HFFc6 (cell line): ENCODE data around the gene AK3. TPM values are rescaled to one million over a fixed set of nuclear protein-coding genes. Genes with fewer than 3 reads are reported as not detected.
A peak's percentile ranks its signal among the peaks of the same experiment; 100 is the strongest.

Source experiments
- DNase-seq: peaks from one replicate; pipeline ENCODE4 v3.0.0-alpha.2; 2018
- H3K27ac Mint-ChIP-seq: 2 replicates; pipeline ENCODE4 v1.8.0; 2020; ENCODE audit warnings: mild to moderate bottlenecking, mixed read lengths
- H3K27me3 Mint-ChIP-seq: 2 replicates; pipeline ENCODE4 v1.8.0; 2021; ENCODE audit warnings: mild to moderate bottlenecking, moderate library complexity, mixed read lengths; ENCODE audit not compliant: insufficient read depth
- H3K36me3 Mint-ChIP-seq: 2 replicates; pipeline ENCODE4 v1.8.0; 2021; ENCODE audit warnings: low read depth, mixed read lengths
- H3K4me1 Mint-ChIP-seq: 2 replicates; pipeline ENCODE4 v1.8.0; 2020; ENCODE audit warnings: low read depth, mixed read lengths
- H3K4me3 Mint-ChIP-seq: 2 replicates; pipeline ENCODE4 v1.8.0; 2020; ENCODE audit warnings: mild to moderate bottlenecking, moderate library complexity, mixed read lengths
- H3K9me3 Mint-ChIP-seq: 2 replicates; pipeline ENCODE4 v1.8.0; 2020; ENCODE audit warnings: mild to moderate bottlenecking, mixed read lengths
- total RNA-seq, 6 experiments: library from RNA; stranded (reverse); fragmentation: NEBNext Ultra II Directional; extraction: Animal tissue kit (Norgen Biotek cat#: 25700); gene quantifications; 2 replicates in 1 of 6; 3 replicates in 5 of 6; pipeline ENCODE4 v1.2.3, GENCODE V29; 2021
- TF ChIP-seq, protein P1 (sequence below): fragments of 200-600 bp; sonication (generic); IDR thresholded peaks from 2 replicates; pipeline ENCODE4 v1.5.0; 2021; ENCODE audit warnings: antibody characterized with exemption, mild to moderate bottlenecking

Gene AK3
- total RNA-seq, 6 experiments from 2014 or later = 42.2 to 46.0 (median 43.5) TPM

DNA sequence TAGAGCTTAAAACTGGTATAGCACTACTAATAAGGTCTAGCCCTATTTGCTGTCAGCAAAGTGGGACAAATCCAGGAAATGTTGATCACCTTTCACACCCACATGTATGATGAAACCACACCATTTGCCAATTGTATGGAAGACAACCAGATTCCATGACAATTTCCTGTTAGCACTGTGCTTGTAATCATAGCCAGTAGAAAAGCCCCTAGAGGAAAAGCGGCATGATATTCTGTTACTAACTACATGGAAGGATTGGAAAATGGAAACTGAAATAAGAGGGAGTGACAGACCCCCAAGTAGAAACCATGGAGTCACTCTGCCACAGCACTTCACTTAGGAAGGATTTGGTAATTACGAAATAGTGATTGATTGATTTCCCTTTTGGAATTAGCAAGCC lies 75.6 kb downstream of the AK3 start:
- H3K27ac Mint-ChIP-seq = no peak overlapping the region
- H3K4me3 Mint-ChIP-seq = peak overlapping the region; percentile 89
- no peaks in the 10 kb centered on the region for H3K9me3 Mint-ChIP-seq

DNA sequence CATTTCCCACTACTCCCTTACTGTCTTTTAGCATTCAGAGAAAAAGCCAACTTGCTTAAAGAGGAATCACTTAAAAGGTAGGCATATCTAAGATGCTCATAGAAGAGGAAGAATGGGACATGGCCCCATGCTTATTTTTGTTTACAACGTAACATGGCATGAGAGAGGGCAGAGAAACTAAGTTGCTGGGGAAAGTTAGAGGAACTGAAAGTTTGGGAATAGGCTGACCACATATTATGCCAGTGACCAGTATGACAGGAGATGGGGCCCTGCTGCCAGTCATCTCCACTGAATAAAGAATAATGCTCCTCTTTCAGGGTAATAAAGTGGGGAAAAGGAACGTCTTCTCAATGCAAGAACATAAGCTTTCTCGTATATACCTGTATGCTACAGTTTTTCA lies 77.0 kb downstream of the AK3 start:
- Mint-ChIP-seq H3K9me3 (no peaks in the 10 kb centered on the region), H3K27ac (no peak overlapping the region), H3K36me3 (peaks cover 5% of the 10 kb centered on the region; the same call in 1 of the 2 replicates), H3K4me3 (peak overlapping the region; percentile 89; the same call in 1 of the 2 replicates), H3K27me3 (no peaks in the 10 kb centered on the region; the same call in none of the 2 replicates), H3K4me1 (peaks cover 56% of the 10 kb centered on the region)
- no peak for DNase-seq
- TF ChIP-seq, protein P1, sequence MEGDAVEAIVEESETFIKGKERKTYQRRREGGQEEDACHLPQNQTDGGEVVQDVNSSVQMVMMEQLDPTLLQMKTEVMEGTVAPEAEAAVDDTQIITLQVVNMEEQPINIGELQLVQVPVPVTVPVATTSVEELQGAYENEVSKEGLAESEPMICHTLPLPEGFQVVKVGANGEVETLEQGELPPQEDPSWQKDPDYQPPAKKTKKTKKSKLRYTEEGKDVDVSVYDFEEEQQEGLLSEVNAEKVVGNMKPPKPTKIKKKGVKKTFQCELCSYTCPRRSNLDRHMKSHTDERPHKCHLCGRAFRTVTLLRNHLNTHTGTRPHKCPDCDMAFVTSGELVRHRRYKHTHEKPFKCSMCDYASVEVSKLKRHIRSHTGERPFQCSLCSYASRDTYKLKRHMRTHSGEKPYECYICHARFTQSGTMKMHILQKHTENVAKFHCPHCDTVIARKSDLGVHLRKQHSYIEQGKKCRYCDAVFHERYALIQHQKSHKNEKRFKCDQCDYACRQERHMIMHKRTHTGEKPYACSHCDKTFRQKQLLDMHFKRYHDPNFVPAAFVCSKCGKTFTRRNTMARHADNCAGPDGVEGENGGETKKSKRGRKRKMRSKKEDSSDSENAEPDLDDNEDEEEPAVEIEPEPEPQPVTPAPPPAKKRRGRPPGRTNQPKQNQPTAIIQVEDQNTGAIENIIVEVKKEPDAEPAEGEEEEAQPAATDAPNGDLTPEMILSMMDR = no peak

More for the DNA sequence above, 75.6 kb downstream of the AK3 start:
- Mint-ChIP-seq H3K36me3 (peaks cover 5% of the 10 kb centered on the region; the same call in 1 of the 2 replicates), H3K27me3 (no peaks in the 10 kb centered on the region; the same call in 1 of the 2 replicates), H3K4me1 (peaks cover 56% of the 10 kb centered on the region)
- DNase-seq = no peak
- TF ChIP-seq, protein P1 = no peak

DNA sequence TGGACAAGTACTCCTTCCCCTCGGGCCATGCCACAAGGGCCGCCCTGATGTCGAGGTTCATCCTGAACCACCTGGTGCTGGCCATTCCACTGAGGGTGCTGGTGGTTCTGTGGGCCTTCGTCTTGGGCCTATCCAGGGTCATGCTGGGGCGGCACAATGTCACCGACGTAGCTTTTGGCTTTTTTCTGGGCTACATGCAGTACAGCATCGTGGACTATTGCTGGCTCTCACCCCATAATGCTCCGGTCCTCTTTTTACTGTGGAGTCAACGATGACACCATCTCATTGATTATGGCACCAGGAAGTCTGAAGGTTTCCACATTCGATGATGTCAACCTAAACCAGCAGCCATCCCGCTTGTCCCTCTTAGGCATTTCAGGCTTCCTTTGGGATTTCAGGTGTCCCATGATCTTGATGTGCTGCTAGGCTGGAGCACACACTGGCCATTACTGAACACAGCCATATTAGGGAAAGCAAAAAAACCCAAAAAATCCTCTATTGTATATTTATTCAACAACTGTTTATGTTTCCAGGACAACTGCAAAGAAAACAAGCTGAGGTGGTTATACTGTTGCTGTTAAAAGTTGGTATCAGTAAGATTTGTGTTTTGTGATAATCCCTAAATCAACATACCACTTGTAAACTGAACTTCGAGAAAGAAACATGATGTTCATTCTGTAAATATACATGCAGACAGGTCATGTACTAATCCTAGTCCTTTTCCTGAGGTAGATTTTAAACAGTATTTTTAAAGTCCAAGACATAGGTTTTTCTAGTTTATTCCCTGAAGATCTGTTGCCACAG lies 77.8 kb downstream of the AK3 start:
- TF ChIP-seq, protein P1 = no peak
- peak overlapping the region; percentile 82 for H3K27ac Mint-ChIP-seq
- peaks cover 56% of the 10 kb centered on the region for H3K4me1 Mint-ChIP-seq
- no peaks in the 10 kb centered on the region for H3K9me3 Mint-ChIP-seq
- peak overlapping the region; percentile 89 for H3K4me3 Mint-ChIP-seq
- no peaks in the 10 kb centered on the region; the same call in 1 of the 2 replicates for H3K27me3 Mint-ChIP-seq
- peaks cover 5% of the 10 kb centered on the region; the same call in 1 of the 2 replicates for H3K36me3 Mint-ChIP-seq
- DNase-seq = no peak

DNA sequence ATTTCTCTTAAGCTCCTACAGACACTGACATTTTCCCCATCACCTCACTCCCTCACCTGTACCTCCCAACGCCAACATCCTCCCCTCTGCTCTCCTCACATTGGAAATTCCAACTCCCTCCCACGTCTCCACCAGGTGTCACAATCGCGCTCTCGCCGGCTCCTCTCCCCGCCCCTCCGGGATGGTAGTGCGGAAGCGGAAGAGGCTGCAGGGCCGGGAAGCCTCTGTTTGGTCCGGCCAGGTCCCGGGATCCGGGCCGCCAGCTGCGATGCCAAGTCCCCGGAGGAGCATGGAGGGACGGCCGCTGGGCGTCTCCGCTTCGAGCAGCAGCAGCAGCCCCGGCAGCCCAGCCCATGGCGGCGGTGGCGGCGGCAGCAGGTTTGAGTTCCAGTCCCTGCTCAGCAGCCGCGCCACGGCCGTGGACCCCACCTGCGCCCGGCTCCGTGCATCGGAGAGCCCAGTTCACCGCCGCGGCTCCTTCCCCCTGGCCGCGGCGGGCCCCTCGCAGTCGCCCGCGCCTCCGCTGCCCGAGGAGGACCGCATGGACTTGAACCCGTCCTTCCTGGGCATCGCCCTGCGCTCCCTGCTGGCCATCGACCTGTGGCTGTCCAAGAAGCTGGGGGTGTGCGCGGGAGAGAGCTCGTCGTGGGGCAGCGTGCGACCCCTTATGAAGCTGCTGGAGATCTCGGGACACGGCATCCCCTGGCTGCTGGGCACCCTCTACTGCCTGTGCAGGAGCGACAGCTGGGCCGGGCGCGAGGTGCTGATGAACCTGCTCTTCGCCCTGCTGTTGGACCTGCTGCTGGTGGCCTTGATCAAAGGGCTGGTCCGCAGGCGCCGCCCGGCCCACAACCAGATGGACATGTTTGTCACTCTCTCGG lies 78.7 kb downstream of the AK3 start, which contains the start of gene PLPP6:
TSS of gene PLPP6 (plus strand) at position 187 of the 881 bp plus-strand sequence. CDS start at position 269, 82 bp downstream.
- TF ChIP-seq, protein P1 = peak; percentile 70
- Mint-ChIP-seq H3K4me1 (peaks cover 56% of the 10 kb centered on the region), H3K36me3 (peaks cover 5% of the 10 kb centered on the region; the same call in 1 of the 2 replicates), H3K27ac (peak within 1 kb of the TSS; percentile 82), H3K9me3 (no peaks in the 10 kb centered on the region), H3K4me3 (peak within 1 kb of the TSS; percentile 89), H3K27me3 (no peaks in the 10 kb centered on the region; the same call in 1 of the 2 replicates)
- peak; percentile 86 for DNase-seq

DNA sequence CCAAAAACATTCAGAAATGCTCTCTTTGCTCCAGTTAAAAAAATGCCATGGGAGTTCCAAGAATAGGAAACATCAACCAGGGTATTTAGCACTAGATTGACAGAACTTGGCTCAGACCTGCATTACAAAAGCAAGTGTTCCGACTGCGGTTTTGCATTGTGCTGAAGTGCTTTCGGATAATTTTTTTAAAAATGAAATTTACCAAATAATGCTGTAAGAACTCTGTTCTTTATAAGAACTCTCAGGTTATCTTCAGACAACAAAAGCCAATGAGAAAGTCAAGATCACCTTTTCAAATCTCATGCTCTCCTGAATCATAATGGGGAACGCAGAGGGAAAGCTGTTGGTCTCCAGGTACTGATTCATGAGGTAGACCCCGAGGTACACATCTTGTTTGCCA lies 79.4 kb downstream of the AK3 start:
- Mint-ChIP-seq H3K4me1 (peaks cover 54% of the 10 kb centered on the region), H3K27me3 (no peaks in the 10 kb centered on the region; the same call in 1 of the 2 replicates), H3K4me3 (peak overlapping the region; percentile 89), H3K9me3 (no peaks in the 10 kb centered on the region), H3K27ac (peak overlapping the region; percentile 77), H3K36me3 (peaks cover 5% of the 10 kb centered on the region; the same call in 1 of the 2 replicates)
- TF ChIP-seq, protein P1 = no peak
- no peak for DNase-seq
